NCI-H446 (cell line): ENCODE data around the gene SOWAHA.

ENCODE experiments used
- DNase-seq, 2 experiments: peaks; one replicate each; lab custom pipeline; 2025; lab: John Stamatoyannopoulos, UW

Gene SOWAHA

DNA sequence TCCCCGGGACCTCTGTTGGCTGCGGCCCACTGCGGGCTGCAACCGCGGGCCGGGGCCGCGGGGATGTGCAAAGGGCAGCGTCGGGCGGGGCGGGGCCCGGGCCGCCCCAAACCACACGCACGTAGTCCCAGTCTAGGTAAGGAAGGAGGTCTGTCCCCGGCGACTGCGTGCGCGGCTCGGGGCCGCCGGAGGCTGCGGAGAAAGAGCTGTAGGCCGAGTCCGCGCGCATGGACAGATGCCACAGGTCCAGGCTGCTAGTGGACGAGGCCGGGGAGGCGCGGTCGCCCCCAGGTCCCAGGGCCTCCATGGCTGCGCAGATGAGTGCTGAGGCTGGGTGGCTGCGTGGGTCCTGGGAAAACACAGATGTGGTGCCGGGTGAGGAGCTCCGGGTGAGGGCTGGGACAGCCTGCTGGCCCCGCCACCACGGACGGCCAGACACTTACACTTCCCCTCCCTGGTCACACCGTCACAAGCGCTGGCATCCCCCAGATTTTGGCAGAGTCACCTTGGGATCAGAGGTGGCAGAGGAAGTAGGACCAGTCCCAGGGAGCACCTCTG, 12.8 kb downstream of the SOWAHA start:
- no peak for DNase-seq

GRCh38 chr5:132826424-132827082, 13.5 kb downstream of the SOWAHA start:
- DNase-seq: no peak

- DNase-seq: no peak
Observed at GRCh38 chr5:132827943-132828673, 15.0 kb downstream of the SOWAHA start.

GRCh38 chr5:132828846-132829494, 15.9 kb downstream of the SOWAHA start:
- no peak for DNase-seq

- peak in 1 of 2 experiments; percentile 70 for DNase-seq
Observed at GRCh38 chr5:132829742-132830435, 16.8 kb downstream of the SOWAHA start.

DNA sequence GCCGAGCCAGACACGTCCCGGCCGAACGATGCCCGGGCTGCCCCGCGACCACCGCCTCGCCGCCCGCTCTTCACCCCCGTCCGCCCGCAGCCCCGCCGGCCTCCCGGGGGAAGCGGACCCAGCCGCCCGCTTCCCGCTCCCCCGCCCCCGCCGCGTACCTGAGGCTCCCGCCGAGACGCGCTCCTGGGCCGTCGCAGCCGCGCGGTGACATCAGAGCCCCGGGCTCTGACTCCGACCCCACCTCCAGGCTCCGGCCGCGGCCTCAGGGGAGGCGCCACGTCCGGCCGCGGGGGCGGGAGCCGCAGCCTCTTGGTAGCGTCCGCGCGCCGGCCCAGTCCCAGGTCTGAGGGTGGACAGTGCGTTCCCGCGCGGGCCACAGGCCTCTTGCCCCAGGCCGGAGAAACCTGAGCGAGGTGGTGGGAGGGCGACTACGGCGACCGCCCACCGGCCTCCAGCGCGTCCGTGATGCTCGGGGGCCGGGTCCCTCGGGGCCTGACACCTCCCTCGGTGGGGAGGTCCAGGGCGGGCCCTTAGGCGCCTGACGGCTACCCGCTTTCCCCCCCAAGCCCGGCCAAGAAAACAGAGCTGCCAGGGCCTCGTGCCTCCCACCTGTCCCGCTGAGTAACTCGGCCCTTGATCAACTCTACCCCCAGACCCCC, 17.5 kb downstream of the SOWAHA start, which contains the start of gene SHROOM1:
SHROOM1 (minus strand) TSS at position 212 of the 659 bp plus-strand sequence. CDS start 4,507 bp downstream, outside the sequence.
- DNase-seq: peak in 1 of 2 experiments; percentile 33

- DNase-seq: no peak
Observed at GRCh38 chr5:132831095-132831860, 18.2 kb downstream of the SOWAHA start.

DNA sequence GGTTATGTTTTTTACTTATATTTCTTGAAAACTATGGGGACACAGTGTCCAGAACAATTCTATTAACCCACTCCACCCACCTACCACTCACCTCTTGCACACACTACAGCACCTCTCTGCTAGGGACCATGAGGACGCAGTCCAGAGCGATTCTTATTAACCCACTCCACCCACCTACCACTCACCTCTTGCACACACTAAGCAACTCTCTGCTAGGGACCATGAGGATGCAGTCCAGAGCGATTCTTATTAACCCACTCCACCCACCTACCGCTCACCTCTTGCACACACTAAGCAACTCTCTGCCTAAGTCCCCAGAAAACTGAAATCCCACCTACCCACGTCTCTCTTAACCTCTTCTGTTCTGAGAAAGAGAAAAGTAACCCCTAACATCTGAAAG, 19.5 kb downstream of the SOWAHA start:
- no peak for DNase-seq

DNA sequence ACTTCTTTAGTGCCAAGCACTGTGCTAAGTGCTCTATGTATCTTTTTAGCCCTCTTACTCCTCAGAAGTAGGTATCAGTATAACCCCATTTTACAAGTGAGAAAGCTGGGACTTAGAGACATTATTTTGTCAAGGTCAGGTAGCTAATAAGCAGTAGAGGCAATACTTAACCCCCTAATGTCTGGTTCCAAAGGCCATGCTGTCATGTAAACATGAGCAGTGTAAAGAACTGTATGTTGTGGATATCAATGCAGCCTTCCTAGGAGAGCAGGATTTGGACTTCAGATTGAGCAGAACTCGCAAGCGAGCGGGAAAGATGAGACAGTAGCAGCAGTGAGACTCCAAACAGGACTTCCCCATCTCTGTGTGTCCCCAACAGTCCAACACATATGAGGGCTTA, 21.0 kb downstream of the SOWAHA start:
- no peak for DNase-seq

DNA sequence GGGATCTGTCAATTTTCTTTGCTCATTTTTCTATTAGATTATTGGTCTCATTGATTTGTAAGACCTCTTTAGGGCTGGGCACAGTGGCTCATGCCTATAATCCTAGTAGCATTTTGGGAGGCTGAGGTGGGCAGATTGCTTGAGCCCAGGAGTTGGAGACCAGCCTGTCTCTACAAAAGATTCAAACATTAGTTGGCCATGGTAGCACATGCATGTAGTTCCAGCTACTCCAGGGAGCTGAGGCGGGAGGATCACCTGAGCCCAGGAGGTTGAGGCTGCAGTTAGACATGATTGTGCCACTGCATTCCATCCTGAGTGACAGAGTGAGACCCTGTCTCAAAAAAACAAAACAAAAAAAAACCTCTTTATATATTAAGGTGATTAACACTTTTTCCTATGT, 23.8 kb downstream of the SOWAHA start:
- DNase-seq: no peak

- DNase-seq: no peak
Observed at GRCh38 chr5:132837868-132838267, 24.8 kb downstream of the SOWAHA start.

GRCh38 chr5:132838516-132839282, 25.6 kb downstream of the SOWAHA start:
- DNase-seq: no peak

- DNase-seq: no peak
Observed at GRCh38 chr5:132839426-132840301, 26.6 kb downstream of the SOWAHA start.

- DNase-seq: no peak
Observed at GRCh38 chr5:132840313-132840712, 27.2 kb downstream of the SOWAHA start.

DNA sequence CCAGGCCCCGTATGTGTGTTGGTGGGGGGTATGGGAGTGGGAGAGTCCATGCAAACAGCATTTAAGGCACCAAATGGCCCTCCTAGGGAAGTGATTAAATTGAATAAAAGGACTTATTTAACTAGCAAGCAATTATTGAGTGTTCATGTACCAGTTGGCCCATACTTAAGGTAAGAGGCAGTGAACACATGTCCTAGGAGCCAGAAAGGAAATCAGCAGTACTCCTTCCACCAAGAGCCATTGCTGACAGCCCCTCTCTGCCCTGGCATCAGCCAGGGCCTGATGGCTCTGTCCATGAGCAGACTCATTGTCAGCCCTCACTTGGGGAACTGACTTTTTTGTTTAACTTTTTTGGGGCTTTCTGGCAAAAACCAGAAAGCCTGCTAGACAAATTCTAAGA, 27.8 kb downstream of the SOWAHA start:
- DNase-seq: no peak

- DNase-seq: no peak
Observed at GRCh38 chr5:132841305-132841704, 28.2 kb downstream of the SOWAHA start.

DNA sequence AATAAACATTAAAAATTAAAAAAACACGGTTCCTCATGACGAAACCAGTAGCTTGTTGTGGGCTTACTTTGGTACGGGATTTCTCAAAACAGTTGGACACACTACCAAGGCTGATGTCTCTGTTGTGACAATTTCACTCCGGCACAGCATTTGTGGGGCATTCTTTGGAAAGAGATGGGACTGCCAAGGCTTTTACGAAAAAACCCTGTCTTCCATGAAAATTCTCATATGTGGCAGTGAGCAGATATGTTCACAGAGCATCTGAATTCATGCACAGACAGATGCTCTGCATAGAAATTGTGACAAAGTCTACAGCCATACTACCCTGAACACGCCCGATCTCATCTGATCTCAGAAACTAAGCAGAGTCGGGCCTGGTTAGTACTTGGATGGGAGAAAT, 35.2 kb downstream of the SOWAHA start:
- no peak for DNase-seq

- DNase-seq: no peak
Observed at GRCh38 chr5:132849347-132849746, 36.2 kb downstream of the SOWAHA start.

DNA sequence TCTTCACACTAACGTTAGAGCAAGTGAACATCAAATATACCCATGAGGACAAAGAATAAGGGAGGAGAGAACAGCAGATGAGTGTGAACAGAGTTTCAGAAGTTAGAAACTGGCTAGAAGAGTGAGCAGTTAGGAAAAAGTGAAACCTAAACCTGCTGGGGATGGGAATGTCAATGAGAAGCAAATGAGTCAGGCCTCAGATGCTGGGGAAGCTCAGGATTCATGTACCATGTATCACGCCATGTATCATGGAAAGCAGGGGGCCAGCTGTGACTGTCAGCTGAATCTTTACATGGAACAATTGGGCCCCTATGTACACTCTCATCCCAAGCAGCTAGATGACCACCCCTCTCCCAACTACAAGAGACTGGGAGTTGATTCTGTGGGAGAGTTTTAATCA, 37.0 kb downstream of the SOWAHA start:
- no peak for DNase-seq
